Breast epithelium (tissue), 4 donors: ENCODE measurements around the gene GPRC6A. TPM values are rescaled to one million over a fixed set of nuclear protein-coding genes. Genes with fewer than 3 reads are reported as not detected.

Experiments used
- DNase-seq, 2 donors: peaks; one replicate each; pipeline ENCODE4 v3.0.0-alpha.2; 2019; ENCODE audit warnings: low spot score in 2 of 2
- H3K27ac ChIP-seq, 2 donors: fragments of 200-600 bp; sonication (generic) in 1 of 2; one replicate each; pipeline ENCODE4 v1.5.1; 2016 to 2019; ENCODE audit warnings: mild to moderate bottlenecking in 1 of 2
- H3K27me3 ChIP-seq, 2 donors: fragments of 200-600 bp; sonication (generic) in 1 of 2; one replicate each; pipeline versions ENCODE4 v1.5.1 to v1.6.0; 2017 to 2019; ENCODE audit warnings: control low read depth in 1 of 2, mild to moderate bottlenecking in 1 of 2
- H3K36me3 ChIP-seq: fragments of 200-600 bp; one replicate; pipeline ENCODE4 v1.5.1; 2019
- H3K4me1 ChIP-seq, 2 donors: fragments of 200-600 bp; sonication (generic); one replicate each; pipeline ENCODE4 v1.5.1; 2016 to 2019; ENCODE audit warnings: control low read depth in 1 of 2
- H3K4me3 ChIP-seq, 3 donors: fragments of 200-600 bp; sonication (generic); 1 replicate in 2 of 3; 2 replicates in 1 of 3; pipeline ENCODE4 v1.5.1; 2016 to 2019; ENCODE audit warnings: mild to moderate bottlenecking in 3 of 3, moderate library complexity in 2 of 3
- H3K9me3 ChIP-seq, 2 donors: fragments of 200-600 bp; sonication (generic) in 1 of 2; one replicate each; pipeline ENCODE4 v1.5.1; 2016 to 2019; ENCODE audit warnings: control low read depth in 1 of 2
- CTCF ChIP-seq, 3 donors: fragments of 450-650 bp; IDR thresholded peaks; one replicate each; pipeline ENCODE4 v1.5.1; 2016 to 2017; ENCODE audit warnings: antibody characterized with exemption in 3 of 3, mild to moderate bottlenecking in 3 of 3, moderate library complexity in 3 of 3
- POLR2A ChIP-seq: fragments of 450-650 bp; IDR thresholded peaks from one replicate; pipeline ENCODE4 v1.6.1; 2016; ENCODE audit warnings: antibody characterized with exemption, mild to moderate bottlenecking, moderate library complexity
- POLR2AphosphoS5 ChIP-seq, 3 donors: sonication (generic); formaldehyde crosslinking; IDR thresholded peaks; one replicate each; pipeline ENCODE4 v1.6.1; 2017; ENCODE audit warnings: antibody characterized with exemption in 3 of 3
- intact Hi-C: fragments of 100-400 bp; cut with DNase I; formaldehyde crosslinking; loops from one replicate; pipeline ENCODE4 v1.15.1; 2023; ENCODE audit warnings: low total_unique reads
- total RNA-seq, 3 donors: library from RNA; depleted of rRNA; stranded (reverse); fragments of >200 nt; gene quantifications; one replicate each; pipeline ENCODE4 v1.1.0, GENCODE V29; 2016

GPRC6A gene
- total RNA-seq, 3 donors from 2014 or later: not detected

- no peak overlapping the region for H3K4me3 ChIP-seq
- H3K9me3 ChIP-seq: no peaks in the 10 kb centered on the region
- H3K36me3 ChIP-seq: no peaks in the 10 kb centered on the region
- H3K4me1 ChIP-seq: no peaks in the 10 kb centered on the region
- intact Hi-C loops: no loop called here
- H3K27me3 ChIP-seq: no peaks in the 10 kb centered on the region
- TF ChIP-seq CTCF (IDR thresholded peaks at IDR 0.05) (peak in 2 of 3 donors; percentile 38 to 39), POLR2A (no peak)
- no peak overlapping the region for H3K27ac ChIP-seq
- DNase-seq: no peak
These were observed 49.2 kb downstream of the GPRC6A start for GRCh38 chr6:116779573-116780164.

- no peaks in the 10 kb centered on the region for H3K27me3 ChIP-seq
- DNase-seq: no peak
- no peaks in the 10 kb centered on the region for H3K36me3 ChIP-seq
- no peak overlapping the region for H3K27ac ChIP-seq
- no peak for TF ChIP-seq CTCF (IDR thresholded peaks at IDR 0.05)
- TF ChIP-seq POLR2AphosphoS5 (IDR thresholded peaks at IDR 0.05): no peak
- no peak for TF ChIP-seq POLR2A
- no peak overlapping the region for H3K4me3 ChIP-seq
- intact Hi-C loops: no loop called here
- no peaks in the 10 kb centered on the region for H3K9me3 ChIP-seq
- H3K4me1 ChIP-seq: no peaks in the 10 kb centered on the region
These were observed 55.0 kb downstream of the GPRC6A start for GRCh38 chr6:116773886-116774285.

- Histone ChIP-seq H3K27me3 (no peaks in the 10 kb centered on the region), H3K27ac (no peak overlapping the region), H3K36me3 (no peaks in the 10 kb centered on the region), H3K9me3 (no peaks in the 10 kb centered on the region), H3K4me1 (no peaks in the 10 kb centered on the region), H3K4me3 (no peak overlapping the region)
- DNase-seq: no peak
- intact Hi-C loops: no loop called here
- no peak for TF ChIP-seq CTCF (IDR thresholded peaks at IDR 0.05)
- no peak for TF ChIP-seq POLR2A
- no peak for TF ChIP-seq POLR2AphosphoS5 (IDR thresholded peaks at IDR 0.05)
These were observed 56.4 kb downstream of the GPRC6A start for GRCh38 chr6:116772450-116772849.

GRCh38 chr6:116767715-116768114 is 61.2 kb downstream of the GPRC6A start:
- no peak for DNase-seq
- TF ChIP-seq POLR2AphosphoS5 (IDR thresholded peaks at IDR 0.05): no peak
- no peak for TF ChIP-seq CTCF (IDR thresholded peaks at IDR 0.05)
- Histone ChIP-seq H3K36me3 (no peaks in the 10 kb centered on the region), H3K9me3 (no peaks in the 10 kb centered on the region), H3K4me3 (no peak overlapping the region), H3K27me3 (peaks cover 0 to 19% of the 10 kb centered on the region in 2 donors), H3K4me1 (no peaks in the 10 kb centered on the region), H3K27ac (no peak overlapping the region)
- intact Hi-C loops: no loop called here

- H3K4me3 ChIP-seq: no peak overlapping the region
- H3K36me3 ChIP-seq: no peaks in the 10 kb centered on the region
- no peak overlapping the region for H3K27ac ChIP-seq
- H3K27me3 ChIP-seq: peaks cover 0 to 19% of the 10 kb centered on the region in 2 donors
- intact Hi-C loops: no loop called here
- H3K9me3 ChIP-seq: no peaks in the 10 kb centered on the region
- DNase-seq: no peak
- H3K4me1 ChIP-seq: no peaks in the 10 kb centered on the region
- TF ChIP-seq POLR2AphosphoS5 (IDR thresholded peaks at IDR 0.05) (no peak), POLR2A (no peak), CTCF (IDR thresholded peaks at IDR 0.05) (no peak)
These were observed 62.2 kb downstream of the GPRC6A start for GRCh38 chr6:116766506-116767176.
